CD4-positive, alpha-beta T cell (primary cell): ENCODE results near the gene FUT8. TPM values are rescaled to one million over a fixed set of nuclear protein-coding genes. Genes with fewer than 3 reads are reported as not detected.

Experiments
- ATAC-seq: fragments of 200-7000 bp; cut with Tn5 transposase; one replicate; pipeline ENCODE4 v1.10.0; 2022; ENCODE audit warnings: mild to moderate bottlenecking; ENCODE audit not compliant: poor library complexity
- CTCF ChIA-PET: fragments of 350-600 bp; sonication (Branson Sonifier 250); formaldehyde crosslinking; loops from one replicate; lab custom pipeline; 2021; ENCODE audit warnings: antibody characterized with exemption, inconsistent platforms; lab: Charles Lee
- POLR2A ChIA-PET: fragments of 350-600 bp; sonication (Branson Sonifier 250); formaldehyde crosslinking; loops from one replicate; lab custom pipeline; 2021; ENCODE audit warnings: antibody characterized with exemption, inconsistent platforms; lab: Charles Lee
- DNase-seq, 14 experiments: peaks; one replicate each; pipeline ENCODE4 v3.0.0-alpha.2; 2013 to 2020; ENCODE audit warnings: mixed read lengths in 2 of 14
- H3K27ac ChIP-seq, 2 donors: one replicate each; pipeline versions ENCODE4 v1.5.1 to v1.7.0; 2013; ENCODE audit warnings: low read length in 2 of 2, low read depth in 1 of 2, mild to moderate bottlenecking in 1 of 2
- H3K27me3 ChIP-seq, 2 experiments: 1 replicate in 1 of 2; 2 replicates in 1 of 2; pipeline versions ENCODE4 v1.6.1 to v1.7.0; 2013; ENCODE audit warnings: low read length in 2 of 2, control low read depth in 1 of 2, mild to moderate bottlenecking in 1 of 2, moderate library complexity in 1 of 2; ENCODE audit not compliant: insufficient read depth in 2 of 2, control insufficient read depth in 1 of 2
- H3K36me3 ChIP-seq: one replicate; pipeline ENCODE4 v1.6.1; 2013; ENCODE audit warnings: low read length, control low read depth; ENCODE audit not compliant: insufficient read depth
- H3K4me1 ChIP-seq: one replicate; pipeline ENCODE4 v1.6.1; 2013; ENCODE audit warnings: low read length, control low read depth; ENCODE audit not compliant: insufficient read depth
- H3K4me3 ChIP-seq: one replicate; pipeline ENCODE4 v1.5.1; 2013; ENCODE audit warnings: mild to moderate bottlenecking, low read length, moderate library complexity
- H3K9me3 ChIP-seq, 2 experiments: 1 replicate in 1 of 2; 2 replicates in 1 of 2; pipeline versions ENCODE4 v1.6.1 to v1.7.0; 2013; ENCODE audit warnings: low read length in 2 of 2, mild to moderate bottlenecking in 2 of 2, control low read depth in 1 of 2, moderate library complexity in 1 of 2; ENCODE audit not compliant: control insufficient read depth in 1 of 2, insufficient read depth in 1 of 2
- H3K27ac Mint-ChIP-seq: one replicate; pipeline ENCODE4 v1.8.0; 2020; ENCODE audit warnings: mixed read lengths
- H3K27me3 Mint-ChIP-seq: one replicate; pipeline ENCODE4 v1.8.0; 2021; ENCODE audit warnings: mixed read lengths
- H3K36me3 Mint-ChIP-seq: one replicate; pipeline ENCODE4 v1.8.0; 2021; ENCODE audit warnings: low read depth, mixed read lengths
- H3K4me1 Mint-ChIP-seq: one replicate; pipeline ENCODE4 v1.8.0; 2021; ENCODE audit warnings: low read depth, mixed read lengths
- H3K4me3 Mint-ChIP-seq: one replicate; pipeline ENCODE4 v1.8.0; 2020; ENCODE audit warnings: mild to moderate bottlenecking, mixed read lengths
- H3K9me3 Mint-ChIP-seq: one replicate; pipeline ENCODE4 v1.8.0; 2020; ENCODE audit warnings: mixed read lengths
- CTCF ChIP-seq: fragments of 200-600 bp; IDR thresholded peaks from one replicate; pipeline ENCODE4 v1.8.0; 2022; ENCODE audit warnings: antibody characterized with exemption, mild to moderate bottlenecking
- intact Hi-C, 2 experiments: fragments of 100-400 bp; cut with DNase I in 1 of 2; cut with micrococcal nuclease in 1 of 2; formaldehyde crosslinking; loops; one replicate each; pipeline versions ENCODE4 v1.15.1 to v1.9.0; 2023 to 2025; cut with DNase I, micrococcal nuclease
- total RNA-seq, 174 experiments: library from RNA in 2 of 174; stranded (reverse) in 2 of 174; gene quantifications; one replicate each; pipeline ENCODE4 v1.2.3 and lab custom pipeline; 2021 to 2026

Gene FUT8
- total RNA-seq, 2 experiments from 2014 or later: 31.3 to 39.1 TPM

GRCh38 chr14:65517635-65518542 lies 105.4 kb downstream of the FUT8 start:
- DNase-seq: no peak
- no peaks in the 10 kb centered on the region for H3K4me1 ChIP-seq
- no peaks in the 10 kb centered on the region for H3K27me3 ChIP-seq
- no peak overlapping the region for H3K4me3 ChIP-seq
- no peak for TF ChIP-seq CTCF
- Mint-ChIP-seq H3K4me3 (no peak overlapping the region), H3K9me3 (peaks cover 3% of the 10 kb centered on the region), H3K36me3 (peaks cover 29% of the 10 kb centered on the region), H3K4me1 (peaks cover 57% of the 10 kb centered on the region), H3K27ac (peak overlapping the region; percentile 15), H3K27me3 (no peaks in the 10 kb centered on the region)
- CTCF ChIA-PET: interaction anchor here (0.6 to 1.3 kb wide), 2 partner anchors 38 to 86 kb away, joined by 3 to 5 read pairs; no protein-coding TSS in a partner anchor
- no peak overlapping the region for H3K27ac ChIP-seq
- H3K36me3 ChIP-seq: no peaks in the 10 kb centered on the region
- ATAC-seq: no peak
- intact Hi-C loops: no loop called here
- POLR2A ChIA-PET: interaction anchor here (1.2 kb wide), 1 partner anchor 106 kb away, joined by 4 read pairs; no protein-coding TSS in a partner anchor
- no peaks in the 10 kb centered on the region for H3K9me3 ChIP-seq

- Mint-ChIP-seq H3K27me3 (no peaks in the 10 kb centered on the region), H3K4me3 (no peak overlapping the region), H3K27ac (no peak overlapping the region), H3K9me3 (peaks cover 4% of the 10 kb centered on the region), H3K4me1 (peaks cover 10% of the 10 kb centered on the region), H3K36me3 (peaks cover 67% of the 10 kb centered on the region)
- H3K36me3 ChIP-seq: no peaks in the 10 kb centered on the region
- ATAC-seq (no peak), DNase-seq (no peak)
- H3K4me3 ChIP-seq: no peak overlapping the region
- no peaks in the 10 kb centered on the region for H3K27me3 ChIP-seq
- H3K27ac ChIP-seq: no peak overlapping the region
- intact Hi-C loops: no loop called here
- TF ChIP-seq CTCF: no peak
- POLR2A ChIA-PET: interaction anchor here (0.6 kb wide), 2 partner anchors 98 to 350 kb away, joined by 4 read pairs; no protein-coding TSS in a partner anchor
- no peaks in the 10 kb centered on the region for H3K4me1 ChIP-seq
- H3K9me3 ChIP-seq: peaks cover 4 to 14% of the 10 kb centered on the region in 2 experiments
- CTCF ChIA-PET: no interaction called here
These were observed 115.5 kb downstream of the FUT8 start for GRCh38 chr14:65528069-65528468.

GRCh38 chr14:65531148-65531547 lies 118.6 kb downstream of the FUT8 start:
- H3K36me3 ChIP-seq: no peaks in the 10 kb centered on the region
- H3K27ac ChIP-seq: no peak overlapping the region
- Mint-ChIP-seq H3K27me3 (no peaks in the 10 kb centered on the region), H3K4me3 (no peak overlapping the region), H3K27ac (no peak overlapping the region), H3K36me3 (peaks cover 37% of the 10 kb centered on the region), H3K9me3 (peaks cover 4% of the 10 kb centered on the region), H3K4me1 (peaks cover 10% of the 10 kb centered on the region)
- peaks cover 4 to 21% of the 10 kb centered on the region in 2 experiments for H3K9me3 ChIP-seq
- no peaks in the 10 kb centered on the region for H3K4me1 ChIP-seq
- intact Hi-C loops: no loop called here
- ChIA-PET POLR2A (no interaction called here), CTCF (interaction anchor here (0.6 kb wide), 1 partner anchor 54 kb away, joined by 4 read pairs; no protein-coding TSS in a partner anchor)
- no peak overlapping the region for H3K4me3 ChIP-seq
- DNase-seq (no peak), ATAC-seq (no peak)
- no peaks in the 10 kb centered on the region for H3K27me3 ChIP-seq
- no peak for TF ChIP-seq CTCF
